Uterus (tissue), 4 donors: Measurements from ENCODE around the gene CLIC6. TPM values are rescaled to one million over a fixed set of nuclear protein-coding genes. Genes with fewer than 3 reads are reported as not detected.

Experiments used
- DNase-seq, 2 donors: peaks; one replicate each; pipeline ENCODE4 v3.0.0-alpha.2; 2019 to 2020
- H3K27ac ChIP-seq, 2 donors: fragments of 200-600 bp; sonication (generic); 1 replicate in 1 of 2; 2 replicates in 1 of 2; pipeline ENCODE4 v1.5.1; 2016 to 2018
- H3K27me3 ChIP-seq, 2 donors: fragments of 200-600 bp; sonication (generic); one replicate each; pipeline ENCODE4 v1.5.1; 2018 to 2019; ENCODE audit warnings: control low read depth in 1 of 2
- H3K36me3 ChIP-seq, 2 donors: fragments of 200-600 bp; sonication (generic); one replicate each; pipeline ENCODE4 v1.5.1; 2019; ENCODE audit warnings: control low read depth in 1 of 2
- H3K4me1 ChIP-seq, 2 donors: fragments of 200-600 bp; sonication (generic); one replicate each; pipeline ENCODE4 v1.5.1; 2018 to 2019; ENCODE audit warnings: control low read depth in 1 of 2
- H3K4me3 ChIP-seq, 2 donors: fragments of 200-600 bp; sonication (generic); 1 replicate in 1 of 2; 2 replicates in 1 of 2; pipeline ENCODE4 v1.5.1; 2018 to 2019; ENCODE audit warnings: mild to moderate bottlenecking in 1 of 2
- H3K9me3 ChIP-seq, 2 donors: fragments of 200-600 bp; sonication (generic); one replicate each; pipeline ENCODE4 v1.5.1; 2019; ENCODE audit warnings: control low read depth in 1 of 2
- CTCF ChIP-seq, 4 experiments: fragments of 200-600 bp in 2 of 4; fragments of 450-650 bp in 2 of 4; sonication (generic) in 2 of 4; IDR thresholded peaks; one replicate each; pipeline ENCODE4 v1.5.1; 2016 to 2019; ENCODE audit warnings: antibody characterized with exemption in 4 of 4, mild to moderate bottlenecking in 2 of 4, moderate library complexity in 1 of 4
- POLR2A ChIP-seq, 2 donors: fragments of 450-650 bp; IDR thresholded peaks; one replicate each; pipeline ENCODE4 v1.6.1; 2016; ENCODE audit warnings: antibody characterized with exemption in 2 of 2, mild to moderate bottlenecking in 1 of 2, moderate library complexity in 1 of 2
- intact Hi-C: fragments of 100-400 bp; cut with DNase I; formaldehyde crosslinking; loops from one replicate; pipeline ENCODE4 v1.15.1; 2023; ENCODE audit warnings: low total_unique reads
- total RNA-seq, 4 donors: library from RNA; depleted of rRNA in 3 of 4; stranded (reverse); fragments of >200 nt in 3 of 4; gene quantifications; one replicate each; pipeline versions ENCODE4 v1.1.0 to v1.2.4, GENCODE V29; 2014 to 2023
- donor health status: DM: yes; HTN: yes; CAD: no.

Gene CLIC6
- total RNA-seq, 4 donors from 2014 or later, result under 0.01 to 0.69 (median 0.38) TPM

- no peak for DNase-seq
- intact Hi-C loops, result no loop called here
- TF ChIP-seq CTCF (IDR thresholded peaks at IDR 0.05), result no peak
- no peak for TF ChIP-seq POLR2A (IDR thresholded peaks at IDR 0.05)
These were observed 33.5 kb upstream of the CLIC6 start for GRCh38 chr21:34635307-34635706.

DNA sequence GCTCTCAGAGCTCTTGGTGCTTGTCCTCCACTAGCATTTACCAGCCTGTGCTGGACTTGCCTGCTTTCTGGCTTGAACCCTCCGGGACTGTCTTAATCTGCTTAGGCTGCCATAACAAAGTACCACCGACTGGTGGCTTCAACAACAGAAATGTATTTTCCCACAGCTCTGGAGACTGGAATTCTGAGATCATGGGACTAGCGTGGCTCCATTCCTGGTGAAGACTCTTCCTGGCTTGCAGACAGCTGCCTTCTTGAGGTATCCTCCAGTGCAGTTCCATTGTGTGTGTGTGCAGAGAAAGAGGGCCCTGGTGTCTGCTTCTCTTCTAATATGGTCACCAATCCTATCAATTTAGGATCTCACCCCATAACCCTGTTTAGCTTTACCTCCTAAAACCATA lies 31.8 kb upstream of the CLIC6 start:
- no peak for TF ChIP-seq POLR2A (IDR thresholded peaks at IDR 0.05)
- no peak for TF ChIP-seq CTCF (IDR thresholded peaks at IDR 0.05)

More at GRCh38 chr21:34635307-34635706, 33.5 kb upstream of the CLIC6 start:
- H3K9me3 ChIP-seq, result no peaks in the 10 kb centered on the region
- H3K27me3 ChIP-seq, result no peaks in the 10 kb centered on the region
- H3K4me3 ChIP-seq, result no peak overlapping the region
- no peak overlapping the region for H3K27ac ChIP-seq
- H3K36me3 ChIP-seq, result no peaks in the 10 kb centered on the region
- H3K4me1 ChIP-seq, result no peaks in the 10 kb centered on the region

GRCh38 chr21:34639250-34639649 lies 29.5 kb upstream of the CLIC6 start:
- Histone ChIP-seq H3K9me3 (no peaks in the 10 kb centered on the region), H3K4me3 (no peak overlapping the region), H3K27me3 (no peaks in the 10 kb centered on the region), H3K27ac (no peak overlapping the region), H3K4me1 (no peaks in the 10 kb centered on the region), H3K36me3 (no peaks in the 10 kb centered on the region)
- TF ChIP-seq CTCF (IDR thresholded peaks at IDR 0.05), result no peak
- no peak for TF ChIP-seq POLR2A (IDR thresholded peaks at IDR 0.05)
- DNase-seq, result no peak
- intact Hi-C loops, result no loop called here

More for the DNA sequence above, 31.8 kb upstream of the CLIC6 start:
- Histone ChIP-seq H3K9me3 (no peaks in the 10 kb centered on the region), H3K4me1 (no peaks in the 10 kb centered on the region), H3K36me3 (no peaks in the 10 kb centered on the region), H3K27me3 (no peaks in the 10 kb centered on the region), H3K4me3 (no peak overlapping the region), H3K27ac (no peak overlapping the region)
- intact Hi-C loops, result no loop called here
- DNase-seq, result no peak

DNA sequence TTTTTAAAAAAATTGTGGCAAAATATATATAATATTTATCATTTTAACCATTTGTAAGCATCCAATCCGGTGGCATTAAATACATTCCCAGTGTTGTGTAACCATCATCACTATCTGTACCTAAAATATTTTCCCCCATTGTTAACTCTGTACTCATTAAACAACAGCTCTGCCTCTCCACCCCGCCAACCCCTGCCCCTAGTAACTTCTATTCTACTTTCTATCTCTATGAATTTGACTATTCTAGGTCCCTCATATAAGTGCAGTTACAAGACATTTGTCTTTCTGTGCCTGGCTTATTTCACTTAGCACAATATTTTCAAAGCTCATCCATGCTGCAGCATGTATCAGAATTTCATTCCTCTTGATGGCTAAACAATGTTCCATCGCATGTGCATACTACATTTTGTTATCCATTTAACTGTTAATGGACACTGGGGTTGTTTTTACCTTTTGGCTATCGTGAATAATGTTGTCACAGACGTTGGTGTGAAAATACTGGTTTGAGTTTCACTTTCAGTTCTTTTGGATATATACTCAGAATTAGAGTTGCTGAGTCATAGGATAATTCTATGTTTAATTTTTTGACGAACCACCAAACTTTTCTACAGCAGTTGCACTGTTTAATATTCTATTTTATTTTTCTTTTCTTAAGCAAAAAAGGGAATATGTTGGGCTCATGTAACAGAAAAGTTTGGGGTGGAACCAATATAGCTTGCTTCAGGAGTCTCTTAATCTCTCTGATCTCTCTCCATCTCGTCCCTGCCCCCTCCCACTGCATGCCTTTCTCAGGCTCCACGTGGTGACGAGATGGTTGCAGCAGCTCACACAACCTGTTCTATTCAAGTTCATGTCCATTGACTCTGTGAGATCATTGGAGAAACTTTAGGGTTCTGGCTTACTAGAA lies 28.7 kb upstream of the CLIC6 start:
- intact Hi-C loops, result no loop called here
- Histone ChIP-seq H3K9me3 (no peaks in the 10 kb centered on the region), H3K4me1 (no peaks in the 10 kb centered on the region), H3K36me3 (no peaks in the 10 kb centered on the region), H3K27ac (no peak overlapping the region), H3K27me3 (no peaks in the 10 kb centered on the region), H3K4me3 (no peak overlapping the region)
- DNase-seq, result no peak
- TF ChIP-seq CTCF (IDR thresholded peaks at IDR 0.05) (no peak), POLR2A (IDR thresholded peaks at IDR 0.05) (no peak)

- no peak for DNase-seq
- intact Hi-C loops, result no loop called here
- Histone ChIP-seq H3K27me3 (no peaks in the 10 kb centered on the region), H3K4me1 (no peaks in the 10 kb centered on the region), H3K9me3 (no peaks in the 10 kb centered on the region), H3K4me3 (no peak overlapping the region), H3K27ac (no peak overlapping the region), H3K36me3 (no peaks in the 10 kb centered on the region)
- TF ChIP-seq CTCF (IDR thresholded peaks at IDR 0.05), result no peak
- TF ChIP-seq POLR2A (IDR thresholded peaks at IDR 0.05), result no peak
These were observed 27.9 kb upstream of the CLIC6 start for GRCh38 chr21:34640858-34641257.
